HG02571 (cell line): ENCODE data around the gene VIP.

ENCODE experiments used
- ATAC-seq: cut with Tn5 transposase; IDR thresholded peaks from one replicate; pipeline ENCODE4 v1.9.1; 2021; ENCODE audit warnings: mild to moderate bottlenecking, moderate library complexity; ENCODE audit not compliant: unreplicated experiment

Gene VIP

GRCh38 chr6:152776833-152777232, 26.2 kb downstream of the VIP start:
- ATAC-seq = no peak

GRCh38 chr6:152783217-152783878, 32.8 kb downstream of the VIP start:
- ATAC-seq = no peak

GRCh38 chr6:152794696-152795095, 44.1 kb downstream of the VIP start:
- no peak for ATAC-seq

GRCh38 chr6:152804150-152804549, 53.6 kb downstream of the VIP start:
- no peak for ATAC-seq
